H1 (cell line): Measurements from ENCODE around the gene UBE3A. TPM values are rescaled to one million over a fixed set of nuclear protein-coding genes. Genes with fewer than 3 reads are reported as not detected.

Experiments
- CTCF ChIA-PET: fragments of 300-600 bp; sonication (Branson Sonifier 250); formaldehyde crosslinking; loops from one replicate; lab custom pipeline; 2021; ENCODE audit not compliant: partially characterized antibody; lab: Charles Lee
- POLR2A ChIA-PET: fragments of 300-600 bp; sonication (Branson Sonifier 250); formaldehyde crosslinking; loops from one replicate; lab custom pipeline; 2021; ENCODE audit warnings: inconsistent platforms; ENCODE audit not compliant: partially characterized antibody; lab: Charles Lee
- DNase-seq, 2 experiments: peaks; one replicate each; pipeline versions ENCODE4 v3.0.0 to v3.0.0-alpha.2; 2010 to 2022; ENCODE audit warnings: low spot score in 2 of 2, low read depth in 1 of 2, mixed read lengths in 1 of 2
- FAIRE-seq: peaks from 2 replicates; lab custom pipeline; 2011; peaks lifted over from hg19 to GRCh38; lab: Jason Lieb, UNC
- H2AFZ ChIP-seq: 2 replicates; pipeline ENCODE4 v1.8.1; 2012; ENCODE audit warnings: low read length, inconsistent platforms
- H2AK5ac ChIP-seq: 2 replicates; pipeline ENCODE4 v1.6.1; 2013; ENCODE audit warnings: low read depth, low read length
- H2BK120ac ChIP-seq: replicated peaks from 2 replicates; pipeline ENCODE3; 2013; ENCODE audit warnings: low read depth, low read length, inconsistent platforms
- H2BK12ac ChIP-seq: 2 replicates; pipeline ENCODE4 v1.6.1; 2013; ENCODE audit warnings: low read depth, low read length
- H2BK15ac ChIP-seq: 2 replicates; pipeline ENCODE4 v1.6.1; 2013; ENCODE audit warnings: low read length
- H2BK20ac ChIP-seq: 2 replicates; pipeline ENCODE4 v1.6.1; 2013; ENCODE audit warnings: low read length
- H2BK5ac ChIP-seq: 2 replicates; pipeline ENCODE4 v1.6.1; 2013; ENCODE audit warnings: low read depth, low read length
- H3K14ac ChIP-seq: 2 replicates; pipeline ENCODE4 v1.6.1; 2013; ENCODE audit warnings: inconsistent platforms; ENCODE audit not compliant: insufficient read length
- H3K18ac ChIP-seq: 2 replicates; pipeline ENCODE4 v1.6.1; 2013; ENCODE audit warnings: low read length; ENCODE audit errors: extremely low read depth
- H3K23ac ChIP-seq: 2 replicates; pipeline ENCODE4 v1.6.1; 2013; ENCODE audit warnings: inconsistent platforms; ENCODE audit not compliant: insufficient read length
- H3K23me2 ChIP-seq: 2 replicates; pipeline ENCODE4 v1.6.1; 2013; ENCODE audit warnings: low read depth, low read length
- H3K27ac ChIP-seq: 2 replicates; pipeline ENCODE4 v1.6.1; 2011; ENCODE audit warnings: low read depth, low read length, inconsistent platforms
- H3K27me3 ChIP-seq, 4 experiments: replicated peaks in 1 of 4; 1 replicate in 1 of 4; 2 replicates in 3 of 4; pipeline versions ENCODE4 v1.6.1 to v1.8.1; 2011 to 2013; ENCODE audit warnings: low read length in 3 of 4, mild to moderate bottlenecking in 3 of 4, inconsistent platforms in 2 of 4, mixed read lengths in 2 of 4, moderate library complexity in 1 of 4; ENCODE audit not compliant: control insufficient read depth in 3 of 4, insufficient read depth in 3 of 4; ENCODE audit errors: extremely low read depth in 1 of 4
- H3K36me3 ChIP-seq, 4 experiments: 2 replicates each; pipeline versions ENCODE4 v1.6.1 to v1.8.1; 2011 to 2013; ENCODE audit warnings: mild to moderate bottlenecking in 4 of 4, low read length in 3 of 4, moderate library complexity in 2 of 4, control low read depth in 1 of 4, inconsistent platforms in 1 of 4; ENCODE audit not compliant: insufficient read depth in 4 of 4, control insufficient read depth in 2 of 4
- H3K4ac ChIP-seq: replicated peaks from 2 replicates; pipeline ENCODE3; 2013; ENCODE audit warnings: low read length, low read depth, mixed read lengths, inconsistent platforms; ENCODE audit not compliant: insufficient read length
- H3K4me1 ChIP-seq, 4 experiments: replicated peaks in 1 of 4; 1 replicate in 1 of 4; 2 replicates in 3 of 4; pipeline versions ENCODE4 v1.6.1 to v1.8.1; 2011 to 2013; ENCODE audit warnings: low read length in 3 of 4, inconsistent platforms in 2 of 4, mixed read lengths in 1 of 4; ENCODE audit not compliant: insufficient read depth in 4 of 4, control insufficient read depth in 3 of 4
- H3K4me2 ChIP-seq, 2 experiments: 2 replicates each; pipeline versions ENCODE4 v1.6.1 to v1.8.1; 2011 to 2013; ENCODE audit warnings: low read depth in 2 of 2, low read length in 2 of 2, control low read depth in 1 of 2, inconsistent platforms in 1 of 2, mild to moderate bottlenecking in 1 of 2; ENCODE audit not compliant: insufficient read depth in 1 of 2
- H3K4me3 ChIP-seq, 4 experiments: fragments of 200-600, 300-600 bp in 1 of 4; sonication (generic), shearing (Covaris generic), sonication (Bioruptor Twin) in 1 of 4; 2 replicates each; pipeline versions ENCODE4 v1.5.1 to v1.8.1; 2011 to 2016; ENCODE audit warnings: low read length in 4 of 4, low read depth in 3 of 4, control low read depth in 2 of 4, inconsistent platforms in 2 of 4, mild to moderate bottlenecking in 2 of 4, mixed read lengths in 1 of 4, moderate library complexity in 1 of 4; ENCODE audit not compliant: insufficient read depth in 2 of 4; ENCODE audit errors: extremely low read depth in 1 of 4
- H3K56ac ChIP-seq: replicated peaks from 2 replicates; pipeline ENCODE3; 2013; ENCODE audit warnings: low read depth, mild to moderate bottlenecking, mixed read lengths, low read length, inconsistent platforms; ENCODE audit not compliant: insufficient read length
- H3K79me1 ChIP-seq: 2 replicates; pipeline ENCODE4 v1.6.1; 2013; ENCODE audit warnings: low read depth, low read length, control low read depth
- H3K79me2 ChIP-seq, 2 experiments: 2 replicates each; pipeline versions ENCODE4 v1.6.1 to v1.8.1; 2012 to 2013; ENCODE audit warnings: low read length in 2 of 2, mild to moderate bottlenecking in 2 of 2, inconsistent platforms in 1 of 2; ENCODE audit not compliant: insufficient read depth in 2 of 2, control insufficient read depth in 1 of 2
- H3K9ac ChIP-seq, 4 experiments: replicated peaks in 1 of 4; 1 replicate in 1 of 4; 2 replicates in 3 of 4; pipeline versions ENCODE4 v1.6.1 to v1.8.1; 2011 to 2013; ENCODE audit warnings: low read depth in 3 of 4, low read length in 3 of 4, control low read depth in 2 of 4, mild to moderate bottlenecking in 2 of 4, moderate library complexity in 2 of 4, inconsistent platforms in 1 of 4; ENCODE audit errors: extremely low read depth in 1 of 4
- H3K9me3 ChIP-seq, 2 experiments: 2 replicates each; pipeline versions ENCODE4 v1.6.1 to v1.8.1; 2012 to 2013; ENCODE audit warnings: mild to moderate bottlenecking in 2 of 2, moderate library complexity in 2 of 2, control low read depth in 1 of 2, inconsistent platforms in 1 of 2, low read depth in 1 of 2, low read length in 1 of 2, mixed read lengths in 1 of 2; ENCODE audit not compliant: insufficient read depth in 2 of 2
- H4K20me1 ChIP-seq, 2 experiments: replicated peaks in 1 of 2; 2 replicates each; pipeline versions ENCODE3 to v1.8.1; 2011 to 2013; ENCODE audit warnings: inconsistent platforms in 2 of 2, low read length in 2 of 2, mild to moderate bottlenecking in 1 of 2; ENCODE audit not compliant: insufficient read depth in 2 of 2, control insufficient read depth in 1 of 2
- H4K5ac ChIP-seq: 2 replicates; pipeline ENCODE4 v1.6.1; 2013; ENCODE audit warnings: low read length, low read depth, mixed read lengths, inconsistent platforms; ENCODE audit not compliant: insufficient read length
- H4K8ac ChIP-seq: 2 replicates; pipeline ENCODE4 v1.8.0; 2013; ENCODE audit warnings: mild to moderate bottlenecking, moderate library complexity, low read length, inconsistent platforms; ENCODE audit not compliant: insufficient read depth; ENCODE audit errors: extremely low read depth
- H4K91ac ChIP-seq: replicated peaks from 2 replicates; pipeline ENCODE3; 2013; ENCODE audit warnings: low read length, mixed read lengths, inconsistent platforms; ENCODE audit not compliant: insufficient read length
- BRCA1 ChIP-seq: IDR thresholded peaks from 2 replicates; pipeline ENCODE4 v1.6.1; 2012; ENCODE audit warnings: low read depth, low read length, improper control_type of control experiment
- JUND ChIP-seq: IDR thresholded peaks from 2 replicates; pipeline ENCODE4 v1.6.1; 2011; ENCODE audit warnings: mild to moderate bottlenecking, improper control_type of control experiment, low read length
- KDM5A ChIP-seq: fragments of 200-600 bp; IDR thresholded peaks from 2 replicates; pipeline ENCODE4 v1.7.1; 2012; ENCODE audit warnings: mild to moderate bottlenecking, low read length, inconsistent platforms, mixed read lengths
- NANOG ChIP-seq: IDR thresholded peaks from 2 replicates; pipeline ENCODE4 v1.6.1; 2011; ENCODE audit warnings: low read length, low read depth, mild to moderate bottlenecking, inconsistent platforms; ENCODE audit not compliant: insufficient read depth, poor library complexity, severe bottlenecking
- POU5F1 ChIP-seq: IDR thresholded peaks from 2 replicates; pipeline ENCODE4 v1.6.1; 2011; ENCODE audit warnings: low read depth, mild to moderate bottlenecking, low read length, moderate library complexity
- SIN3A ChIP-seq, 2 experiments: IDR thresholded peaks in 1 of 2; conservative IDR thresholded peaks in 1 of 2; 2 replicates each; pipeline ENCODE4 v1.6.1; 2011 to 2012; ENCODE audit warnings: low read length in 2 of 2, improper control_type of control experiment in 1 of 2, low read depth in 1 of 2, mild to moderate bottlenecking in 1 of 2
- SIX5 ChIP-seq: IDR thresholded peaks from 2 replicates; pipeline ENCODE4 v1.6.1; 2011; ENCODE audit warnings: mild to moderate bottlenecking, low read depth, low read length
- SP1 ChIP-seq: IDR thresholded peaks from 2 replicates; pipeline ENCODE4 v1.6.1; 2011; ENCODE audit warnings: low read depth, low read length
- SP2 ChIP-seq: IDR thresholded peaks from 2 replicates; pipeline ENCODE4 v1.6.1; 2012; ENCODE audit warnings: mild to moderate bottlenecking, low read length, inconsistent platforms
- SUZ12 ChIP-seq: fragments of 200-600 bp; sonication (generic); IDR thresholded peaks from 2 replicates; pipeline ENCODE4 v1.6.1; 2012; ENCODE audit warnings: mild to moderate bottlenecking, inconsistent platforms, low read length, moderate library complexity, mixed read lengths
- ZNF274 ChIP-seq: IDR thresholded peaks from 2 replicates; pipeline ENCODE4 v1.7.0; 2012; ENCODE audit warnings: low read length, borderline replicate concordance; ENCODE audit errors: extremely low read depth
- whole genome bisulfite sequencing, 2 experiments: shearing (Covaris generic) in 1 of 2; methylation state at CpG; one replicate each; pipeline versions ENCODE4 v1.1.6 to v1.1.7; 2013 to 2015; ENCODE audit warnings: low lambda C conversion rate in 2 of 2, mixed read lengths in 2 of 2, inconsistent platforms in 1 of 2, low coverage in 1 of 2, missing lambda C conversion rate in 1 of 2; ENCODE audit not compliant: insufficient replicate concordance in 2 of 2, insufficient coverage in 1 of 2, insufficient read length in 1 of 2; ENCODE audit errors: extremely low coverage in 1 of 2, missing lambda C conversion rate in 1 of 2; 5-methylcytosine and 5-hydroxymethylcytosine counted together
- polyA plus RNA-seq, 7 experiments: library from polyadenylated mRNA; depleted of rRNA in 3 of 7; stranded (reverse) in 5 of 7; unstranded in 2 of 7; fragments of >200 nt in 5 of 7; fragments of 200-250 nt in 2 of 7; gene quantifications; 1 replicate in 5 of 7; 2 replicates in 1 of 7; 4 replicates in 1 of 7; pipeline versions ENCODE4 v1.2.1 to v1.2.3, GENCODE V29; 2011 to 2013; ENCODE audit warnings: missing spikeins in 2 of 7, mixed read lengths in 2 of 7
- total RNA-seq: library from RNA; stranded (reverse); fragmentation: NEBNext Ultra II Directional; extraction: Animal tissue kit (Norgen Biotek cat#: 25700); gene quantifications from 2 replicates; pipeline ENCODE4 v1.2.1, GENCODE V29; 2021
- TF ChIP-seq, protein P1 (sequence below): IDR thresholded peaks from 2 replicates; pipeline ENCODE4 v1.6.1; 2011; ENCODE audit warnings: low read length, improper control_type of control experiment

The UBE3A gene
- total and polyA plus RNA-seq, 2 of the 8 experiments (the other 6 are each of a cell fraction or from before 2014, with no cell fraction given), result 13.8 to 110 TPM

DNA sequence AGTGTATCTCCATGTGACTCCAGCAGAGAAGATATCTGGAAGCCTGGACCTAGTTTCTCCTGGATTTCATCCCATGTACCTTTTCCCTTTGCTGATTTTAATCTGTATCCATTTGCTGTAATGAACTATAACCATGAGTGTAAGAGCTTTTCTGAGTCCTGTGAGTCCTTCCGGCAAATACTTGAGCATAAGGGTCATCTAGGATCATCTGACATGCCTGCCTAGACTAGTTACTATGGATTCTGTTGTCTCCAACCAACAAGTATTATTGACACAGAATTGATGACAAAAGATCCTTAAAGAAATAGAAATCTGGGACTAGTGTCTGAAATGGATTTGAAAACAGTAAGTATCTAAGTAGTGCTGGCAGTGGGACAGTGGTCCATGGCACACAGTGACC lies 11.3 kb upstream of the UBE3A start:
- no peaks in the 10 kb centered on the region for H3K79me2 ChIP-seq
- H2BK20ac ChIP-seq, result no peak overlapping the region
- no peak for TF ChIP-seq SIN3A (conservative IDR thresholded peaks at IDR 0.05 in 1 of 2, IDR thresholded peaks at IDR 0.05 in 1 of 2; ENCODE audit: low read depth in 1 of 2, low read length in 2 of 2)
- TF ChIP-seq KDM5A, result no peak
- TF ChIP-seq SP1, result no peak
- no peak for TF ChIP-seq ZNF274
- no peak for TF ChIP-seq BRCA1
- TF ChIP-seq SIX5, result no peak
- TF ChIP-seq JUND, result no peak
- TF ChIP-seq SP2, result no peak
- TF ChIP-seq NANOG, result no peak
- TF ChIP-seq, protein P1, sequence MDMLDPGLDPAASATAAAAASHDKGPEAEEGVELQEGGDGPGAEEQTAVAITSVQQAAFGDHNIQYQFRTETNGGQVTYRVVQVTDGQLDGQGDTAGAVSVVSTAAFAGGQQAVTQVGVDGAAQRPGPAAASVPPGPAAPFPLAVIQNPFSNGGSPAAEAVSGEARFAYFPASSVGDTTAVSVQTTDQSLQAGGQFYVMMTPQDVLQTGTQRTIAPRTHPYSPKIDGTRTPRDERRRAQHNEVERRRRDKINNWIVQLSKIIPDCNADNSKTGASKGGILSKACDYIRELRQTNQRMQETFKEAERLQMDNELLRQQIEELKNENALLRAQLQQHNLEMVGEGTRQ, result no peak
- TF ChIP-seq POU5F1, result no peak
- no peak for TF ChIP-seq SUZ12
- H2BK5ac ChIP-seq, result no peak overlapping the region
- no peak overlapping the region for H3K4me2 ChIP-seq
- no peaks in the 10 kb centered on the region for H3K27me3 ChIP-seq
- no peak overlapping the region for H4K8ac ChIP-seq
- H2BK15ac ChIP-seq, result no peak overlapping the region
- no peak overlapping the region for H2AK5ac ChIP-seq
- no peaks in the 10 kb centered on the region for H3K23me2 ChIP-seq
- H3K14ac ChIP-seq, result no peak overlapping the region
- no peak overlapping the region for H3K9ac ChIP-seq
- FAIRE-seq (no peak), DNase-seq (no peak)
- no peaks in the 10 kb centered on the region for H3K79me1 ChIP-seq
- H3K18ac ChIP-seq, result no peak overlapping the region
- H3K9me3 ChIP-seq, result peaks cover 7 to 12% of the 10 kb centered on the region in 2 experiments; a peak in 2 of 4 replicates
- H3K4me1 ChIP-seq, result no peaks in the 10 kb centered on the region
- H4K91ac ChIP-seq, result no peak overlapping the region
- H2BK12ac ChIP-seq, result no peak overlapping the region
- no peaks in the 10 kb centered on the region for H4K20me1 ChIP-seq
- H3K4ac ChIP-seq, result no peak overlapping the region
- H4K5ac ChIP-seq, result no peak overlapping the region
- no peak overlapping the region for H2BK120ac ChIP-seq
- ChIA-PET POLR2A (interaction anchor here (1.1 kb wide), 1 partner anchor 11 kb away, joined by 4 read pairs; no protein-coding TSS in a partner anchor), CTCF (no interaction called here)
- 95% methylated on average over 1 of the region's 1 CpG; no CpG with 5 or more reads in 1 of the 2 experiments for WGBS, 2 experiments
- no peak overlapping the region for H3K27ac ChIP-seq
- H3K4me3 ChIP-seq, result no peak overlapping the region
- H3K23ac ChIP-seq, result no peak overlapping the region
- no peak overlapping the region for H3K56ac ChIP-seq
- no peaks in the 10 kb centered on the region for H3K36me3 ChIP-seq
- no peak overlapping the region for H2AFZ ChIP-seq
